K562 (cell line): ENCODE results near the gene TMEM167B. TPM values are rescaled to one million over a fixed set of nuclear protein-coding genes. Genes with fewer than 3 reads are reported as not detected.

Experiments
- CSDE1 ChIP-seq, 2 experiments: fragments of 450-650 bp; IDR thresholded peaks; 2 replicates each; pipeline ENCODE4 v1.6.1; 2016; ENCODE audit warnings: mild to moderate bottlenecking in 1 of 2
- HMBOX1 ChIP-seq: sonication (generic); IDR thresholded peaks from 2 replicates; pipeline ENCODE4 v1.6.1; 2016
- JUNB ChIP-seq: fragments of 450-650 bp; formaldehyde crosslinking; conservative IDR thresholded peaks from 2 replicates; pipeline ENCODE4 v1.4.0; 2020; ENCODE audit warnings: mild to moderate bottlenecking
- KDM1A ChIP-seq, 2 experiments: fragments of 450-650 bp; IDR thresholded peaks; 2 replicates each; pipeline ENCODE4 v1.6.1; 2016; ENCODE audit warnings: mild to moderate bottlenecking in 2 of 2
- KLF16 ChIP-seq: IDR thresholded peaks from 2 replicates; pipeline ENCODE4 v1.6.1; 2016; ENCODE audit warnings: antibody characterized with exemption
- LCOR ChIP-seq: sonication (generic); formaldehyde crosslinking; IDR thresholded peaks from 2 replicates; pipeline ENCODE4 v1.8.0; 2022; ENCODE audit warnings: mild to moderate bottlenecking, missing genetic modification reagents
- MECOM ChIP-seq: fragments of 250-450 bp; sonication (Bioruptor Pico); IDR thresholded peaks from 2 replicates; pipeline ENCODE4 v1.8.0; 2022; ENCODE audit warnings: inconsistent platforms
- MED1 ChIP-seq: sonication (generic); formaldehyde crosslinking; IDR thresholded peaks from 2 replicates; pipeline ENCODE4 v1.8.1; 2023; ENCODE audit warnings: missing genetic modification reagents, borderline replicate concordance
- NCOA4 ChIP-seq: fragments of 450-650 bp; IDR thresholded peaks from 2 replicates; pipeline ENCODE4 v1.6.1; 2018; ENCODE audit warnings: mild to moderate bottlenecking; ENCODE audit not compliant: partially characterized antibody
- NR2F6 ChIP-seq: fragments of 450-650 bp; formaldehyde crosslinking; IDR thresholded peaks from 2 replicates; pipeline ENCODE4 v1.4.0; 2020; ENCODE audit warnings: mild to moderate bottlenecking
- NR3C1 ChIP-seq: sonication (generic); formaldehyde crosslinking; IDR thresholded peaks from 2 replicates; pipeline ENCODE4 v1.8.1; 2022; ENCODE audit warnings: missing genetic modification reagents
- PHB2 ChIP-seq: fragments of 450-650 bp; IDR thresholded peaks from 2 replicates; pipeline ENCODE4 v1.6.1; 2017; ENCODE audit warnings: low read depth
- POLR3A ChIP-seq: IDR thresholded peaks from 2 replicates; pipeline ENCODE4 v1.6.1; 2011; ENCODE audit warnings: borderline replicate concordance, mild to moderate bottlenecking, moderate library complexity; ENCODE audit not compliant: insufficient read length, insufficient read depth; ENCODE audit errors: extremely low read depth
- RBM25 ChIP-seq: fragments of 200-400 bp; formaldehyde crosslinking; IDR thresholded peaks from 2 replicates; pipeline ENCODE4 v1.6.1; 2018; ENCODE audit warnings: low read length, low read depth, moderate library complexity; ENCODE audit not compliant: severe bottlenecking
- SMARCC2 ChIP-seq: fragments of 450-650 bp; IDR thresholded peaks from 2 replicates; pipeline ENCODE4 v1.6.1; 2017; ENCODE audit warnings: antibody characterized with exemption, moderate library complexity, mild to moderate bottlenecking, low read depth
- SREBF1 ChIP-seq: fragments of 150-350 bp; IDR thresholded peaks from 2 replicates; pipeline ENCODE4 v1.6.1; 2014; ENCODE audit warnings: antibody characterized with exemption, low read depth, low read length, borderline replicate concordance
- ZNF384 ChIP-seq: IDR thresholded peaks from 2 replicates; pipeline ENCODE4 v1.6.1; 2012; ENCODE audit warnings: low read depth, low read length, improper control_type of control experiment
- ZNF445 ChIP-seq: fragments of 250-450 bp; sonication (Bioruptor Pico); IDR thresholded peaks from 2 replicates; pipeline ENCODE4 v1.4.0; 2020; ENCODE audit warnings: low read depth, mild to moderate bottlenecking, moderate library complexity
- ZNF507 ChIP-seq: conservative IDR thresholded peaks from 2 replicates; pipeline ENCODE4 v1.6.1; 2017; ENCODE audit warnings: missing genetic modification characterization, missing compliant biosample characterization
- ZNF699 ChIP-seq: fragments of 250-450 bp; sonication (Bioruptor Pico); IDR thresholded peaks from 2 replicates; pipeline ENCODE4 v1.8.0; 2021; ENCODE audit warnings: mild to moderate bottlenecking, moderate library complexity; ENCODE audit not compliant: insufficient replicate concordance
- ZNF79 ChIP-seq: fragments of 250-450 bp; sonication (Bioruptor Pico); IDR thresholded peaks from 2 replicates; pipeline ENCODE4 v1.4.0; 2020; ENCODE audit warnings: low read depth, mild to moderate bottlenecking, moderate library complexity
- polyA plus RNA-seq, 8 experiments: library from polyadenylated mRNA; depleted of rRNA in 4 of 8; stranded (reverse) in 5 of 8; unstranded in 3 of 8; fragments of >200 nt; fragmentation: Nextera tagmentation in 2 of 8; fragmentation: Illumina TruSeq in 1 of 8; extraction: Ambion mirVana in 2 of 8; extraction: Trizol in 1 of 8; gene quantifications; 2 replicates each; pipeline versions ENCODE4 v1.2.1 to v1.2.3, GENCODE V29; 2011 to 2014; ENCODE audit warnings: inconsistent platforms in 1 of 8, missing spikeins in 1 of 8
- total RNA-seq, 7 experiments: library from RNA; depleted of rRNA in 6 of 7; stranded (reverse); fragments of >200 nt in 6 of 7; fragmentation: Illumina TruSeq in 2 of 7; extraction: Trizol in 2 of 7; gene quantifications; 2 replicates each; pipeline versions ENCODE4 v1.2.1 to v1.2.3, GENCODE V29; 2011 to 2021; ENCODE audit warnings: low replicate concordance in 1 of 7
- TF ChIP-seq, protein P1 (sequence below): fragments of 450-650 bp; IDR thresholded peaks from 2 replicates; pipeline ENCODE4 v1.6.1; 2018; ENCODE audit warnings: mild to moderate bottlenecking, low read depth; ENCODE audit not compliant: partially characterized antibody
- TF ChIP-seq, protein P2 (sequence below): fragments of 450-650 bp; formaldehyde crosslinking; conservative IDR thresholded peaks from 2 replicates; pipeline ENCODE4 v1.4.0; 2022; ENCODE audit warnings: mild to moderate bottlenecking, missing genetic modification characterization

The TMEM167B gene
- total and polyA plus RNA-seq, 9 of the 15 experiments (the other 6 are each of a cell fraction or from before 2014, with no cell fraction given): 17.2 to 36.4 (median 32.2) TPM

- TF ChIP-seq, protein P1, sequence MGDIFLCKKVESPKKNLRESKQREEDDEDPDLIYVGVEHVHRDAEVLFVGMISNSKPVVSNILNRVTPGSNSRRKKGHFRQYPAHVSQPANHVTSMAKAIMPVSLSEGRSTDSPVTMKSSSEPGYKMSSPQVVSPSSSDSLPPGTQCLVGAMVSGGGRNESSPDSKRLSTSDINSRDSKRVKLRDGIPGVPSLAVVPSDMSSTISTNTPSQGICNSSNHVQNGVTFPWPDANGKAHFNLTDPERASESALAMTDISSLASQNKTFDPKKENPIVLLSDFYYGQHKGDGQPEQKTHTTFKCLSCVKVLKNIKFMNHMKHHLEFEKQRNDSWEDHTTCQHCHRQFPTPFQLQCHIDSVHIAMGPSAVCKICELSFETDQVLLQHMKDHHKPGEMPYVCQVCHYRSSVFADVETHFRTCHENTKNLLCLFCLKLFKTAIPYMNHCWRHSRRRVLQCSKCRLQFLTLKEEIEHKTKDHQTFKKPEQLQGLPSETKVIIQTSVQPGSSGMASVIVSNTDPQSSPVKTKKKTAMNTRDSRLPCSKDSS: no peak
- no peak for TF ChIP-seq RBM25
- TF ChIP-seq NR3C1 (CRISPR knock-in tag): no peak
- TF ChIP-seq NR2F6: no peak
- TF ChIP-seq MED1 (CRISPR knock-in tag): no peak
- TF ChIP-seq KLF16: peak; percentile 62; the same call in 1 of the 2 replicates
- TF ChIP-seq LCOR (CRISPR knock-in tag): no peak
- TF ChIP-seq KDM1A (IDR thresholded peaks at IDR 0.05): peak in 1 of 2 experiments; percentile 61; a peak in 1 of 4 replicates
- TF ChIP-seq ZNF507 (tag): no peak
- no peak for TF ChIP-seq ZNF79 (CRISPR knock-in tag)
- TF ChIP-seq PHB2: no peak
- no peak for TF ChIP-seq SMARCC2
- no peak for TF ChIP-seq ZNF699
- TF ChIP-seq ZNF384: peak; percentile 38; the same call in 1 of the 2 replicates
- no peak for TF ChIP-seq NCOA4
- TF ChIP-seq, protein P2, sequence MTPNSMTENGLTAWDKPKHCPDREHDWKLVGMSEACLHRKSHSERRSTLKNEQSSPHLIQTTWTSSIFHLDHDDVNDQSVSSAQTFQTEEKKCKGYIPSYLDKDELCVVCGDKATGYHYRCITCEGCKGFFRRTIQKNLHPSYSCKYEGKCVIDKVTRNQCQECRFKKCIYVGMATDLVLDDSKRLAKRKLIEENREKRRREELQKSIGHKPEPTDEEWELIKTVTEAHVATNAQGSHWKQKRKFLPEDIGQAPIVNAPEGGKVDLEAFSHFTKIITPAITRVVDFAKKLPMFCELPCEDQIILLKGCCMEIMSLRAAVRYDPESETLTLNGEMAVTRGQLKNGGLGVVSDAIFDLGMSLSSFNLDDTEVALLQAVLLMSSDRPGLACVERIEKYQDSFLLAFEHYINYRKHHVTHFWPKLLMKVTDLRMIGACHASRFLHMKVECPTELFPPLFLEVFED (CRISPR knock-in tag): no peak
- TF ChIP-seq POLR3A: no peak
- peak in 1 of 2 experiments; percentile 77; a peak in 1 of 4 replicates for TF ChIP-seq CSDE1 (IDR thresholded peaks at IDR 0.05)
- TF ChIP-seq JUNB (CRISPR knock-in tag): no peak
- TF ChIP-seq HMBOX1: no peak
- TF ChIP-seq MECOM: no peak
- no peak for TF ChIP-seq ZNF445 (CRISPR knock-in tag)
- TF ChIP-seq SREBF1: peak; percentile 23; the same call in 1 of the 2 replicates
These were observed 22.2 kb downstream of the TMEM167B start (continued) for GRCh38 chr1:109112652-109113285.
